SK-N-SH (cell line): ENCODE data around the gene LAMB1. TPM values are rescaled to one million over a fixed set of nuclear protein-coding genes. Genes with fewer than 3 reads are reported as not detected.
A peak's percentile ranks its signal among the peaks of the same experiment; 100 is the strongest.
"Not testable (repeated sequence)": the region's sequence is repeated elsewhere in the genome, so short reads cannot be mapped to it uniquely, and the experiment has no call there.

ENCODE experiments used
- CTCF ChIA-PET: fragments of 300-600, 350-600 bp; formaldehyde crosslinking; extraction: SDS; loops from one replicate; lab custom pipeline; 2021; lab: Yijun Ruan, JAX
- POLR2A ChIA-PET: fragments of 350-600 bp; sonication (Branson Sonifier 250); formaldehyde crosslinking; extraction: SDS; loops from one replicate; lab custom pipeline; 2020; ENCODE audit warnings: antibody characterized with exemption, inconsistent platforms; lab: Yijun Ruan, JAX
- DNase-seq: peaks from one replicate; pipeline ENCODE4 v3.0.0; 2012
- H2AFZ ChIP-seq: fragments of 200-600 bp; sonication (generic); 2 replicates; pipeline ENCODE4 v1.8.1; 2016; ENCODE audit warnings: antibody characterized with exemption, mild to moderate bottlenecking, low read depth
- H3F3A ChIP-seq: fragments of 200-600 bp; sonication (generic); replicated peaks from 2 replicates; pipeline ENCODE3; 2016; ENCODE audit warnings: antibody characterized with exemption, mild to moderate bottlenecking; ENCODE audit not compliant: insufficient read depth
- H3K27ac ChIP-seq, 2 experiments: fragments of 200-500 bp in 1 of 2; fragments of 200-600 bp in 1 of 2; sonication (Bioruptor generic) in 1 of 2; sonication (generic), shearing (Covaris generic) in 1 of 2; 2 replicates each; pipeline versions ENCODE4 v1.5.1 to v1.6.1; 2014 to 2016; ENCODE audit warnings: low read depth in 2 of 2, inconsistent platforms in 1 of 2, low read length in 1 of 2, mild to moderate bottlenecking in 1 of 2, mixed read lengths in 1 of 2
- H3K27me3 ChIP-seq: fragments of 200-600 bp; sonication (generic), shearing (Covaris generic); 2 replicates; pipeline ENCODE4 v1.6.1; 2016; ENCODE audit warnings: mixed run types; ENCODE audit not compliant: insufficient read depth
- H3K36me3 ChIP-seq, 2 experiments: fragments of 200-500 bp in 1 of 2; fragments of 200-600 bp in 1 of 2; sonication (Bioruptor generic) in 1 of 2; sonication (generic) in 1 of 2; replicated peaks in 1 of 2; 2 replicates each; pipeline versions ENCODE3 to v1.5.1; 2014 to 2016; ENCODE audit warnings: low read length in 1 of 2, mild to moderate bottlenecking in 1 of 2; ENCODE audit not compliant: insufficient read depth in 2 of 2, control insufficient read depth in 1 of 2
- H3K4me1 ChIP-seq, 2 experiments: fragments of 200-500 bp in 1 of 2; fragments of 200-600 bp in 1 of 2; sonication (Bioruptor generic) in 1 of 2; sonication (generic), shearing (Covaris generic) in 1 of 2; 2 replicates each; pipeline versions ENCODE4 v1.5.1 to v1.6.1; 2014 to 2016; ENCODE audit warnings: low read depth in 1 of 2, low read length in 1 of 2, mixed run types in 1 of 2; ENCODE audit not compliant: insufficient read depth in 2 of 2, control insufficient read depth in 1 of 2
- H3K4me2 ChIP-seq: fragments of 200-600 bp; sonication (generic), shearing (Covaris generic); 2 replicates; pipeline ENCODE4 v1.6.1; 2017; ENCODE audit warnings: mixed run types
- H3K4me3 ChIP-seq, 2 experiments: fragments of 200-500 bp in 1 of 2; fragments of 200-600 bp in 1 of 2; sonication (Bioruptor generic) in 1 of 2; sonication (generic), shearing (Covaris generic) in 1 of 2; 2 replicates each; pipeline versions ENCODE4 v1.5.1 to v1.8.1; 2014 to 2016; ENCODE audit warnings: low read depth in 2 of 2, inconsistent platforms in 1 of 2, low read length in 1 of 2, mild to moderate bottlenecking in 1 of 2, mixed read lengths in 1 of 2, moderate library complexity in 1 of 2
- H3K79me2 ChIP-seq: fragments of 200-600 bp; sonication (generic); 2 replicates; pipeline ENCODE4 v1.8.1; 2017; ENCODE audit warnings: mild to moderate bottlenecking; ENCODE audit not compliant: insufficient read depth
- H3K9ac ChIP-seq: fragments of 200-600 bp; sonication (generic); 2 replicates; pipeline ENCODE4 v1.6.1; 2017; ENCODE audit warnings: mixed run types
- H3K9me2 ChIP-seq: fragments of 200-600 bp; sonication (generic); 2 replicates; pipeline ENCODE4 v1.6.1; 2017; ENCODE audit warnings: mixed run types
- H3K9me3 ChIP-seq: fragments of 200-600 bp; sonication (generic); 2 replicates; pipeline ENCODE4 v1.6.1; 2017; ENCODE audit warnings: mixed run types, mild to moderate bottlenecking, moderate library complexity
- H4K20me1 ChIP-seq: fragments of 200-600 bp; sonication (generic); 2 replicates; pipeline ENCODE4 v1.6.1; 2017; ENCODE audit warnings: mild to moderate bottlenecking, mixed run types; ENCODE audit not compliant: insufficient read depth
- ELF1 ChIP-seq: IDR thresholded peaks from 2 replicates; pipeline ENCODE4 v1.4.0; 2012
- EZH2phosphoT487 ChIP-seq: fragments of 200-600 bp; sonication (generic); IDR thresholded peaks from 2 replicates; pipeline ENCODE4 v1.6.1; 2017; ENCODE audit warnings: low read depth, mixed run types, mild to moderate bottlenecking, antibody characterized with exemption, moderate library complexity, borderline replicate concordance
- FOXM1 ChIP-seq: IDR thresholded peaks from 2 replicates; pipeline ENCODE4 v1.4.0; 2012; ENCODE audit warnings: low read depth, mild to moderate bottlenecking
- GATA2 ChIP-seq: sonication (generic); formaldehyde crosslinking; IDR thresholded peaks from 2 replicates; pipeline ENCODE4 v1.5.0; 2020; ENCODE audit warnings: mild to moderate bottlenecking, missing genetic modification reagents
- JUND ChIP-seq: IDR thresholded peaks from 2 replicates; pipeline ENCODE4 v1.4.0; 2012
- POLR2AphosphoS5 ChIP-seq: IDR thresholded peaks from 2 replicates; pipeline ENCODE4 v1.6.1; 2012; ENCODE audit warnings: low read depth, low read length
- RXRA ChIP-seq: IDR thresholded peaks from 2 replicates; pipeline ENCODE4 v1.4.0; 2012; ENCODE audit warnings: low read depth, mild to moderate bottlenecking, borderline replicate concordance
- SIN3A ChIP-seq: IDR thresholded peaks from 2 replicates; pipeline ENCODE4 v1.6.1; 2012; ENCODE audit warnings: low read depth, mild to moderate bottlenecking, low read length, moderate library complexity, borderline replicate concordance
- WGBS: methylation state at CpG from one replicate; pipeline ENCODE4 v1.1.6; 2017; ENCODE audit warnings: low lambda C conversion rate; 5-methylcytosine and 5-hydroxymethylcytosine counted together
- polyA plus RNA-seq, 3 experiments: library from polyadenylated mRNA; depleted of rRNA; stranded (reverse); fragments of >200 nt; gene quantifications; 2 replicates each; pipeline ENCODE4 v1.2.3, GENCODE V29; 2012
- TF ChIP-seq, protein P1 (sequence below): IDR thresholded peaks from 2 replicates; pipeline ENCODE4 v1.4.0; 2012; ENCODE audit warnings: low read depth
- TF ChIP-seq, protein P2 (sequence below): fragments of 150-350 bp; IDR thresholded peaks from 2 replicates; pipeline ENCODE4 v1.6.1; 2016; ENCODE audit warnings: mild to moderate bottlenecking, low read depth, low read length

LAMB1 gene
- polyA plus RNA-seq, 1 of the 3 experiments (the other 2 are of a cell fraction), result 435 TPM

DNA sequence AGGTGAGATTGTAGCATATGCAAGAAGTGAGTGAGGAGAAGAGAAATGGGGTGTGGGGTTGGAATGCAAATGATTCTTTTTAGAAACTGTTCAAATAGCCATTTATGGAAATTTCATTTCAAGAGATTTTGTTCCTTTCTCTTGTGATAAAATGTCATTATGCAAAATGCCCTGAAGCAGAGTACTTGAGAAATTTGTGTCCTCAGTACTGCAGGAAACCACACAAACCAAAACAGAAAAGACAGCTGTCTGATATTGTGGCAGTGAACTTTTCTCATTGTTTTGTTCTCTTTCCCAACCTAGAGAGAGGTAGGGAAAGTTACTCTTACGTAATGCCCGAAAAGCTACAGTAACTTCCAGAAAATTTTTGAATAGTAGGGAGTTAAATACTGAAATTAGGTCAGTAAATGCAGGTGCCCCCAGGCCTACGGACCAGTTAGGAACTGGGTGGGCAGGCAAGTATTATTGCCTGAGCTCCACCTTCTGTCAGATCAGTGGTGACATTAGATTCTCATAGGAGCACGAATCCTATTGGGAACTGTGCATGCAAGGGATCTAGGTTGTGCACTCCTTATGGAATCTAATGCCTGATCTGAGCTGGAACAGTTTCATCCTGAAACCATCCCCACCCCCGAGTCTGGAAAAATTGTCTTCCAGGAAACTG lies 78.0 kb downstream of the LAMB1 start:
- Histone ChIP-seq H3K9me2 (no peaks in the 10 kb centered on the region), H3F3A (peaks cover 67% of the 10 kb centered on the region), H3K79me2 (peaks cover 24% of the 10 kb centered on the region), H3K27me3 (no peaks in the 10 kb centered on the region), H3K4me3 (no peak overlapping the region), H3K4me1 (peaks cover 5 to 7% of the 10 kb centered on the region in 2 experiments; a peak in 2 of 4 replicates), H3K9ac (no peak overlapping the region), H4K20me1 (no peaks in the 10 kb centered on the region), H3K9me3 (no peaks in the 10 kb centered on the region), H3K4me2 (no peak overlapping the region), H3K27ac (peak overlapping the region; percentile 13 to 64; a peak in 3 of 4 replicates), H2AFZ (no peak overlapping the region), H3K36me3 (peaks cover 84 to 100% of the 10 kb centered on the region in 2 experiments)
- DNase-seq, result no peak
- ChIA-PET POLR2A (no interaction called here), CTCF (interaction anchor here (1.1 to 1.4 kb wide), 3 partner anchors 20 to 221 kb away, joined by 3 read pairs; no protein-coding TSS in a partner anchor)
- TF ChIP-seq JUND (no peak), RXRA (no peak), ELF1 (no peak), SIN3A (no peak)
- 91% methylated on average over 5 of the region's 5 CpGs for WGBS

- H4K20me1 ChIP-seq, result no peaks in the 10 kb centered on the region
- H3K79me2 ChIP-seq, result peaks cover 22% of the 10 kb centered on the region
- H2AFZ ChIP-seq, result no peak overlapping the region
- DNase-seq, result no peak
- no peaks in the 10 kb centered on the region for H3K9me3 ChIP-seq
- H3K9me2 ChIP-seq, result no peaks in the 10 kb centered on the region
- H3K4me2 ChIP-seq, result no peak overlapping the region
- peaks cover 5 to 7% of the 10 kb centered on the region in 2 experiments; a peak in 2 of 4 replicates for H3K4me1 ChIP-seq
- ChIA-PET CTCF (interaction anchor here (1.4 to 1.9 kb wide), 2 partner anchors 10 to 223 kb away, joined by 7 to 8 read pairs; no protein-coding TSS in a partner anchor), POLR2A (no interaction called here)
- no peak overlapping the region for H3K27ac ChIP-seq
- WGBS, result 96% methylated on average over 1 of the region's 1 CpG
- peaks cover 84 to 94% of the 10 kb centered on the region in 2 experiments for H3K36me3 ChIP-seq
- no peak overlapping the region for H3K9ac ChIP-seq
- TF ChIP-seq, protein P1, sequence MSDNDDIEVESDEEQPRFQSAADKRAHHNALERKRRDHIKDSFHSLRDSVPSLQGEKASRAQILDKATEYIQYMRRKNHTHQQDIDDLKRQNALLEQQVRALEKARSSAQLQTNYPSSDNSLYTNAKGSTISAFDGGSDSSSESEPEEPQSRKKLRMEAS, result no peak
- TF ChIP-seq POLR2AphosphoS5 (no peak), FOXM1 (no peak), GATA2 (no peak), EZH2phosphoT487 (no peak)
- TF ChIP-seq, protein P2, sequence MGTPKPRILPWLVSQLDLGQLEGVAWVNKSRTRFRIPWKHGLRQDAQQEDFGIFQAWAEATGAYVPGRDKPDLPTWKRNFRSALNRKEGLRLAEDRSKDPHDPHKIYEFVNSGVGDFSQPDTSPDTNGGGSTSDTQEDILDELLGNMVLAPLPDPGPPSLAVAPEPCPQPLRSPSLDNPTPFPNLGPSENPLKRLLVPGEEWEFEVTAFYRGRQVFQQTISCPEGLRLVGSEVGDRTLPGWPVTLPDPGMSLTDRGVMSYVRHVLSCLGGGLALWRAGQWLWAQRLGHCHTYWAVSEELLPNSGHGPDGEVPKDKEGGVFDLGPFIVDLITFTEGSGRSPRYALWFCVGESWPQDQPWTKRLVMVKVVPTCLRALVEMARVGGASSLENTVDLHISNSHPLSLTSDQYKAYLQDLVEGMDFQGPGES, result no peak
- H3K4me3 ChIP-seq, result no peak overlapping the region
- H3K27me3 ChIP-seq, result no peaks in the 10 kb centered on the region
- peaks cover 68% of the 10 kb centered on the region for H3F3A ChIP-seq
Measured at GRCh38 chr7:107922886-107923285, 80.1 kb downstream of the LAMB1 start.

DNA sequence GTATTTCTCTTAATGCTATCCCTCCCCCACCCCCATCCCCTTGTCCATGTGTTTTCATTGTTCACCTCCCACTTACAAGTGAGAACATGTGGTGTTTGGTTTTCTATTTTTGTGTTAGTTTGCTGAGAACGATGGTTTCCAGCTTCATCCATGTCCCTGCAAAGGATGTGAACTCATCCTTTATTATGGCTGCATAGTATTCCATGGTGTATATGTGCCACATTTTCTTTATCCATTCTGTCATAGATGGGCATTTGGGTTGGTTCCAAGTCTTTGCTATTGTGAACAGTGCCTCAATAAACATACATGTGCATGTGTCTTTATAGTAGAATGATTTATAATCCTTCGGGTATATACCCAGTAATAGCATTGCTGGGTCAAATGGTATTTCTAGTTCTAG lies 81.1 kb downstream of the LAMB1 start:
- H3K4me2 ChIP-seq, POLR2A ChIA-PET, H3K27me3 ChIP-seq, H3K27ac ChIP-seq, H4K20me1 ChIP-seq, H2AFZ ChIP-seq, H3K4me1 ChIP-seq, H3K9me2 ChIP-seq, DNase-seq, H3K9me3 ChIP-seq, H3K9ac ChIP-seq, H3K4me3 ChIP-seq: not testable (repeated sequence)
- Histone ChIP-seq H3K36me3 (peaks cover 84 to 92% of the 10 kb centered on the region in 2 experiments), H3F3A (peaks cover 64% of the 10 kb centered on the region), H3K79me2 (peaks cover 14% of the 10 kb centered on the region)
- WGBS, result 77% methylated on average over 2 of the region's 2 CpGs
- CTCF ChIA-PET, result interaction anchor here (1.2 kb wide), 1 partner anchor 17 kb away, joined by 3 read pairs; no protein-coding TSS in a partner anchor
